ENCODE measurements around the gene FOXR2.

Gene FOXR2

GRCh38 chrX:55648434-55648833, 25.2 kb downstream of the FOXR2 start:
- no peak overlapping the region for H3K4me3 ChIP-seq (ENCODE audit: low read depth, low read length)
- TF ChIP-seq MYC (IDR thresholded peaks at IDR 0.05; ENCODE audit: low read depth, low read length), result no peak
- no peak for TF ChIP-seq POLR2A (IDR thresholded peaks at IDR 0.05; ENCODE audit: extremely low read depth, insufficient read length)
- TF ChIP-seq MAX (IDR thresholded peaks at IDR 0.05; ENCODE audit: low read depth, low read length), result no peak
- no peak for TF ChIP-seq CTCF (IDR thresholded peaks at IDR 0.05; ENCODE audit: low read depth, low read length)

GRCh38 chrX:55659931-55660330, 36.7 kb downstream of the FOXR2 start:
- H3K4me3 ChIP-seq (ENCODE audit: low read depth, low read length), result no peak overlapping the region
- TF ChIP-seq MYC (IDR thresholded peaks at IDR 0.05; ENCODE audit: low read depth, low read length), result no peak
- TF ChIP-seq POLR2A (IDR thresholded peaks at IDR 0.05; ENCODE audit: extremely low read depth, insufficient read length), result no peak
- no peak for TF ChIP-seq MAX (IDR thresholded peaks at IDR 0.05; ENCODE audit: low read depth, low read length)
- no peak for TF ChIP-seq CTCF (IDR thresholded peaks at IDR 0.05; ENCODE audit: low read depth, low read length)
- DNase-seq (ENCODE audit: low read depth), result no peak

More at GRCh38 chrX:55648434-55648833, 25.2 kb downstream of the FOXR2 start:
- DNase-seq (ENCODE audit: low read depth), result no peak

- peak; percentile 20 for DNase-seq (ENCODE audit: low read depth)
- TF ChIP-seq MAX (IDR thresholded peaks at IDR 0.05; ENCODE audit: low read depth, low read length) (no peak), POLR2A (IDR thresholded peaks at IDR 0.05; ENCODE audit: extremely low read depth, insufficient read length) (no peak), MYC (IDR thresholded peaks at IDR 0.05; ENCODE audit: low read depth, low read length) (no peak), CTCF (IDR thresholded peaks at IDR 0.05; ENCODE audit: low read depth, low read length) (no peak)
- H3K4me3 ChIP-seq (ENCODE audit: low read depth, low read length), result no peak overlapping the region
Observed at GRCh38 chrX:55663584-55663983, 40.4 kb downstream of the FOXR2 start.

GRCh38 chrX:55668084-55668483, 44.9 kb downstream of the FOXR2 start:
- no peak overlapping the region for H3K4me3 ChIP-seq (ENCODE audit: low read depth, low read length)
- no peak for DNase-seq (ENCODE audit: low read depth)
- TF ChIP-seq CTCF (IDR thresholded peaks at IDR 0.05; ENCODE audit: low read depth, low read length), result no peak
- no peak for TF ChIP-seq MYC (IDR thresholded peaks at IDR 0.05; ENCODE audit: low read depth, low read length)
- no peak for TF ChIP-seq POLR2A (IDR thresholded peaks at IDR 0.05; ENCODE audit: extremely low read depth, insufficient read length)

Measured in NB4 (cell line).